Smooth muscle cell (in vitro differentiated cells): ENCODE data around the gene LDB2. TPM values are rescaled to one million over a fixed set of nuclear protein-coding genes. Genes with fewer than 3 reads are reported as not detected.

Experiments
- DNase-seq: peaks from one replicate; lab custom pipeline; 2025; ENCODE audit not compliant: unreplicated experiment; lab: John Stamatoyannopoulos, UW
- H2AFZ ChIP-seq: fragments of 200-600 bp; sonication (generic); 2 replicates; pipeline ENCODE4 v1.6.0; 2016; ENCODE audit warnings: antibody characterized with exemption, low read depth, mild to moderate bottlenecking
- H3F3A ChIP-seq: fragments of 200-600 bp; sonication (generic); 2 replicates; pipeline ENCODE4 v1.6.0; 2017; ENCODE audit warnings: antibody characterized with exemption, low read depth
- H3K27ac ChIP-seq: fragments of 200-600 bp; sonication (generic); 2 replicates; pipeline ENCODE4 v1.5.1; 2016; ENCODE audit warnings: low read depth, mild to moderate bottlenecking
- H3K27me3 ChIP-seq: fragments of 200-600 bp; sonication (generic); 2 replicates; pipeline ENCODE4 v1.6.1; 2016; ENCODE audit warnings: low read depth, mild to moderate bottlenecking
- H3K36me3 ChIP-seq: fragments of 200-600 bp; sonication (generic); 2 replicates; pipeline ENCODE4 v1.5.1; 2016; ENCODE audit warnings: low read depth
- H3K4me1 ChIP-seq: fragments of 200-600 bp; sonication (generic); 2 replicates; pipeline ENCODE4 v1.5.1; 2016; ENCODE audit warnings: low read depth
- H3K4me2 ChIP-seq: fragments of 200-600 bp; sonication (generic); 2 replicates; pipeline ENCODE4 v1.6.0; 2016; ENCODE audit warnings: mild to moderate bottlenecking
- H3K4me3 ChIP-seq: fragments of 200-600 bp; sonication (generic); 2 replicates; pipeline ENCODE4 v1.5.1; 2016; ENCODE audit warnings: mild to moderate bottlenecking
- H3K79me2 ChIP-seq: fragments of 200-600 bp; sonication (generic); 2 replicates; pipeline ENCODE4 v1.6.0; 2016; ENCODE audit warnings: low read depth, mild to moderate bottlenecking
- H3K9ac ChIP-seq: fragments of 200-600 bp; sonication (generic); 2 replicates; pipeline ENCODE4 v1.6.0; 2016; ENCODE audit warnings: low read depth
- H3K9me3 ChIP-seq: fragments of 200-600 bp; sonication (generic); replicated peaks from 2 replicates; pipeline ENCODE4 v1.5.1; 2016; ENCODE audit warnings: low read depth
- H4K20me1 ChIP-seq: fragments of 200-600 bp; sonication (generic); 2 replicates; pipeline ENCODE4 v1.6.0; 2016; ENCODE audit warnings: low read depth
- CTCF ChIP-seq: fragments of 200-600 bp; sonication (generic); IDR thresholded peaks from 2 replicates; pipeline ENCODE4 v1.5.1; 2017; ENCODE audit warnings: borderline replicate concordance, mild to moderate bottlenecking, antibody characterized with exemption; ENCODE audit not compliant: insufficient read depth, poor library complexity, severe bottlenecking
- WGBS: methylation state at CpG from one replicate; pipeline ENCODE4 v1.1.7; 2016; ENCODE audit warnings: low lambda C conversion rate; 5-methylcytosine and 5-hydroxymethylcytosine counted together
- polyA plus RNA-seq: library from polyadenylated mRNA; unstranded; fragments of >200 nt; fragmentation: Nextera tagmentation; extraction: Ambion mirVana; gene quantifications from 2 replicates; pipeline ENCODE4 v1.2.1, GENCODE V29; 2016
- total RNA-seq: library from RNA; depleted of rRNA; stranded (reverse); fragments of >200 nt; gene quantifications from 2 replicates; pipeline ENCODE4 v1.2.3, GENCODE V29; 2014

The LDB2 gene
- total and polyA plus RNA-seq, 2 experiments from 2014 or later, result 30.6 to 61.5 TPM

GRCh38 chr4:16754104-16754503, 144.3 kb downstream of the LDB2 start:
- H3K9ac ChIP-seq, result no peak overlapping the region
- DNase-seq, result no peak
- WGBS, result 91% methylated on average over 2 of the region's 2 CpGs

GRCh38 chr4:16752150-16752549, 146.3 kb downstream of the LDB2 start:
- H4K20me1 ChIP-seq, result no peaks in the 10 kb centered on the region
- peak; percentile 21 for TF ChIP-seq CTCF
- no peak overlapping the region for H3K27ac ChIP-seq
- DNase-seq, result no peak
- no peak overlapping the region for H3K9ac ChIP-seq
- H2AFZ ChIP-seq, result no peak overlapping the region
- H3K9me3 ChIP-seq, result no peaks in the 10 kb centered on the region
- H3F3A ChIP-seq, result no peaks in the 10 kb centered on the region
- H3K27me3 ChIP-seq, result no peaks in the 10 kb centered on the region
- no peak overlapping the region for H3K4me2 ChIP-seq
- no peaks in the 10 kb centered on the region for H3K36me3 ChIP-seq
- H3K4me3 ChIP-seq, result no peak overlapping the region
- H3K4me1 ChIP-seq, result no peaks in the 10 kb centered on the region
- no peaks in the 10 kb centered on the region for H3K79me2 ChIP-seq

More at GRCh38 chr4:16754104-16754503, 144.3 kb downstream of the LDB2 start:
- H3K27me3 ChIP-seq, result no peaks in the 10 kb centered on the region
- no peaks in the 10 kb centered on the region for H3F3A ChIP-seq
- no peaks in the 10 kb centered on the region for H3K4me1 ChIP-seq
- H3K4me2 ChIP-seq, result no peak overlapping the region
- no peaks in the 10 kb centered on the region for H3K36me3 ChIP-seq
- H3K9me3 ChIP-seq, result no peaks in the 10 kb centered on the region
- no peak overlapping the region for H2AFZ ChIP-seq
- H4K20me1 ChIP-seq, result no peaks in the 10 kb centered on the region
- no peak overlapping the region for H3K27ac ChIP-seq
- no peak for TF ChIP-seq CTCF
- H3K79me2 ChIP-seq, result no peaks in the 10 kb centered on the region
- H3K4me3 ChIP-seq, result no peak overlapping the region

GRCh38 chr4:16750882-16751642, 147.4 kb downstream of the LDB2 start:
- Histone ChIP-seq H3K4me3 (no peak overlapping the region), H3K36me3 (no peaks in the 10 kb centered on the region), H4K20me1 (no peaks in the 10 kb centered on the region), H3K4me2 (no peak overlapping the region), H3F3A (no peaks in the 10 kb centered on the region), H3K27me3 (no peaks in the 10 kb centered on the region), H3K9me3 (no peaks in the 10 kb centered on the region), H2AFZ (no peak overlapping the region), H3K79me2 (no peaks in the 10 kb centered on the region), H3K9ac (no peak overlapping the region), H3K4me1 (no peaks in the 10 kb centered on the region), H3K27ac (no peak overlapping the region)
- no peak for DNase-seq
- TF ChIP-seq CTCF, result no peak
- WGBS, result 50% methylated on average over 8 of the region's 8 CpGs

GRCh38 chr4:16750216-16750615, 148.2 kb downstream of the LDB2 start:
- no peaks in the 10 kb centered on the region for H3K9me3 ChIP-seq

More at GRCh38 chr4:16750216-16750615, 148.2 kb downstream of the LDB2 start:
- Histone ChIP-seq H3K27ac (no peak overlapping the region), H3K9ac (no peak overlapping the region), H3F3A (no peaks in the 10 kb centered on the region), H3K4me3 (no peak overlapping the region), H3K27me3 (no peaks in the 10 kb centered on the region), H3K4me1 (no peaks in the 10 kb centered on the region), H3K36me3 (no peaks in the 10 kb centered on the region), H4K20me1 (no peaks in the 10 kb centered on the region), H2AFZ (no peak overlapping the region), H3K4me2 (no peak overlapping the region), H3K79me2 (no peaks in the 10 kb centered on the region)
- no peak for DNase-seq
- TF ChIP-seq CTCF, result no peak
- 93% methylated on average over 2 of the region's 2 CpGs for WGBS
